ENCODE results near the gene ZMPSTE24.

- TF ChIP-seq CTCF (conservative IDR thresholded peaks at IDR 0.05 in 1 of 2, IDR thresholded peaks at IDR 0.05 in 1 of 2; ENCODE audit: low read depth in 1 of 2, low read length in 2 of 2), result no peak
- TF ChIP-seq EZH2 (IDR thresholded peaks at IDR 0.05; ENCODE audit: low read length, missing control alignments), result no peak
Measured at GRCh38 chr1:40314721-40315238, 56.7 kb downstream of the ZMPSTE24 start.
